CD4-positive, alpha-beta T cell treated with Interleukin-2 at 100 ng/mL for 4 hours (primary cell): Measurements from ENCODE around the gene CCDC116.
"Not testable (repeated sequence)": the region's sequence is repeated elsewhere in the genome, so short reads cannot be mapped to it uniquely, and the experiment has no call there.

ENCODE experiments used
- DNase-seq: peaks from one replicate; pipeline ENCODE4 v3.0.0-alpha.2; 2020; ENCODE audit warnings: low spot score

Gene CCDC116

GRCh38 chr22:21632237-21632895, at the start of gene CCDC116:
TSS of gene CCDC116 (plus strand) at chr22:21632760. CDS start at chr22:21633182, 422 bp downstream.
- peak; percentile 73 for DNase-seq

GRCh38 chr22:21582801-21583740, 49.5 kb upstream of the CCDC116 start:
- DNase-seq: no peak

GRCh38 chr22:21585389-21585788, 47.2 kb upstream of the CCDC116 start:
- DNase-seq: no peak

GRCh38 chr22:21587803-21588611, 44.6 kb upstream of the CCDC116 start:
- DNase-seq: peak; percentile 21

GRCh38 chr22:21589396-21589795, 43.2 kb upstream of the CCDC116 start:
- no peak for DNase-seq

- DNase-seq: no peak
Measured at GRCh38 chr22:21590809-21591641, 41.5 kb upstream of the CCDC116 start.

GRCh38 chr22:21591695-21592094, 40.9 kb upstream of the CCDC116 start:
- no peak for DNase-seq

- DNase-seq: no peak
Measured at GRCh38 chr22:21592422-21592821, 40.1 kb upstream of the CCDC116 start.

GRCh38 chr22:21593406-21594232, 38.9 kb upstream of the CCDC116 start:
- DNase-seq: no peak

- no peak for DNase-seq
Measured at GRCh38 chr22:21594865-21595452, 37.6 kb upstream of the CCDC116 start.

GRCh38 chr22:21596356-21597135, 36.0 kb upstream of the CCDC116 start:
- DNase-seq: not testable (repeated sequence)

GRCh38 chr22:21598302-21598701, 34.3 kb upstream of the CCDC116 start:
- no peak for DNase-seq

- no peak for DNase-seq
Measured at GRCh38 chr22:21599053-21599893, 33.3 kb upstream of the CCDC116 start.

GRCh38 chr22:21602579-21602978, 30.0 kb upstream of the CCDC116 start:
- no peak for DNase-seq

GRCh38 chr22:21603973-21604372, 28.6 kb upstream of the CCDC116 start:
- no peak for DNase-seq

GRCh38 chr22:21605887-21606564, 26.5 kb upstream of the CCDC116 start:
- DNase-seq: no peak

- DNase-seq: no peak
Measured at GRCh38 chr22:21606775-21607174, 25.8 kb upstream of the CCDC116 start.
